Tibial nerve (tissue), 4 donors: ENCODE results near the gene SETD1A. TPM values are rescaled to one million over a fixed set of nuclear protein-coding genes. Genes with fewer than 3 reads are reported as not detected.

ENCODE experiments used
- DNase-seq, 2 donors: peaks; one replicate each; pipeline ENCODE4 v3.0.0-alpha.2; 2019; ENCODE audit warnings: low spot score in 2 of 2
- H3K27ac ChIP-seq, 4 donors: fragments of 200-600 bp; sonication (generic) in 3 of 4; one replicate each; pipeline ENCODE4 v1.5.1; 2017 to 2019; ENCODE audit warnings: mild to moderate bottlenecking in 1 of 4
- H3K27me3 ChIP-seq, 2 donors: fragments of 200-600 bp; sonication (generic) in 1 of 2; one replicate each; pipeline versions ENCODE4 v1.5.1 to v1.6.0; 2017 to 2019
- H3K36me3 ChIP-seq, 3 donors: fragments of 200-600 bp; sonication (generic); one replicate each; pipeline ENCODE4 v1.5.1; 2018 to 2019
- H3K4me1 ChIP-seq, 4 donors: fragments of 200-600 bp; sonication (generic) in 3 of 4; one replicate each; pipeline ENCODE4 v1.5.1; 2017 to 2019
- H3K4me3 ChIP-seq, 4 donors: fragments of 200-600 bp; sonication (generic) in 3 of 4; one replicate each; pipeline ENCODE4 v1.5.1; 2017 to 2019; ENCODE audit warnings: mild to moderate bottlenecking in 1 of 4, moderate library complexity in 1 of 4
- H3K9me3 ChIP-seq, 4 donors: fragments of 200-600 bp; sonication (generic) in 3 of 4; one replicate each; pipeline ENCODE4 v1.5.1; 2017 to 2019
- CTCF ChIP-seq, 5 experiments: fragments of 200-600 bp in 3 of 5; fragments of 450-650 bp in 2 of 5; sonication (generic) in 3 of 5; IDR thresholded peaks; one replicate each; pipeline ENCODE4 v1.5.1; 2016 to 2019; ENCODE audit warnings: antibody characterized with exemption in 5 of 5, mild to moderate bottlenecking in 3 of 5, moderate library complexity in 2 of 5
- EP300 ChIP-seq, 2 donors: sonication (generic); formaldehyde crosslinking; IDR thresholded peaks; one replicate each; pipeline ENCODE4 v1.6.1; 2017; ENCODE audit warnings: antibody characterized with exemption in 2 of 2, mild to moderate bottlenecking in 1 of 2
- POLR2A ChIP-seq, 2 donors: fragments of 450-650 bp; IDR thresholded peaks; one replicate each; pipeline ENCODE4 v1.6.1; 2017; ENCODE audit warnings: antibody characterized with exemption in 2 of 2, mild to moderate bottlenecking in 2 of 2, moderate library complexity in 2 of 2
- WGBS, 2 donors: methylation state at CpG; one replicate each; pipeline ENCODE4 v1.1.5; 2018; 5-methylcytosine and 5-hydroxymethylcytosine counted together
- total RNA-seq, 4 donors: library from RNA; depleted of rRNA; stranded (reverse); fragments of >200 nt; gene quantifications; one replicate each; pipeline ENCODE4 v1.1.0, GENCODE V29; 2016

Gene SETD1A
- 10 to 100 TPM in 2 of 4 donors, 1 to 10 TPM in 2; 7.9 to 17.1 (median 10.7) TPM for total RNA-seq

GRCh38 chr16:30957456-30958174 is at the start of gene SETD1A:
SETD1A (plus strand) TSS chr16:30957754; CDS start chr16:30958732, 978 bp downstream.
- H3K4me1 ChIP-seq, result peaks cover 0 to 44% (median 25%) of the 10 kb centered on the region in 4 donors
- no peaks in the 10 kb centered on the region for H3K9me3 ChIP-seq
- DNase-seq, result peak; percentile 95
- H3K27me3 ChIP-seq, result no peaks in the 10 kb centered on the region
- TF ChIP-seq CTCF (IDR thresholded peaks at IDR 0.05), result peak in 3 of 5 experiments; percentile 4 to 65 (median 48)
- peak in 1 of 2 donors; percentile 58 for TF ChIP-seq POLR2A (IDR thresholded peaks at IDR 0.05)
- peak; percentile 25 to 76 for TF ChIP-seq EP300 (IDR thresholded peaks at IDR 0.05)
- 0% methylated on average over 19 to 37 of the region's 85 CpGs for WGBS, 2 donors
- peaks cover 0 to 39% (median 6%) of the 10 kb centered on the region in 3 donors for H3K36me3 ChIP-seq
- peak within 1 kb of the TSS; percentile 82 to 97 (median 93) for H3K4me3 ChIP-seq
- H3K27ac ChIP-seq, result peak within 1 kb of the TSS; percentile 90 to 98 (median 97)

GRCh38 chr16:30910427-30911029 is 47.0 kb upstream of the SETD1A start:
- 63 to 67% methylated on average over 16 to 17 of the region's 18 CpGs for WGBS, 2 donors
- Histone ChIP-seq H3K27me3 (no peaks in the 10 kb centered on the region), H3K4me1 (no peaks in the 10 kb centered on the region), H3K9me3 (no peaks in the 10 kb centered on the region), H3K27ac (no peak overlapping the region), H3K36me3 (no peaks in the 10 kb centered on the region), H3K4me3 (no peak overlapping the region)
- TF ChIP-seq CTCF (IDR thresholded peaks at IDR 0.05) (no peak), POLR2A (IDR thresholded peaks at IDR 0.05) (no peak), EP300 (IDR thresholded peaks at IDR 0.05) (no peak)
- DNase-seq, result no peak

- H3K4me3 ChIP-seq, result no peak overlapping the region
- no peaks in the 10 kb centered on the region for H3K36me3 ChIP-seq
- DNase-seq, result no peak
- no peaks in the 10 kb centered on the region for H3K27me3 ChIP-seq
- no peaks in the 10 kb centered on the region for H3K9me3 ChIP-seq
- TF ChIP-seq POLR2A (IDR thresholded peaks at IDR 0.05) (no peak), EP300 (IDR thresholded peaks at IDR 0.05) (no peak), CTCF (IDR thresholded peaks at IDR 0.05) (no peak)
- 86 to 92% methylated on average over 6 of the region's 6 CpGs for WGBS, 2 donors
- H3K4me1 ChIP-seq, result no peaks in the 10 kb centered on the region
- no peak overlapping the region for H3K27ac ChIP-seq
Measured at GRCh38 chr16:30912794-30913412, 44.7 kb upstream of the SETD1A start.

GRCh38 chr16:30914830-30915229 is 42.7 kb upstream of the SETD1A start:
- no peaks in the 10 kb centered on the region for H3K9me3 ChIP-seq
- no peaks in the 10 kb centered on the region for H3K27me3 ChIP-seq
- no peak for DNase-seq
- TF ChIP-seq EP300 (IDR thresholded peaks at IDR 0.05) (no peak), CTCF (IDR thresholded peaks at IDR 0.05) (no peak), POLR2A (IDR thresholded peaks at IDR 0.05) (no peak)
- H3K36me3 ChIP-seq, result no peaks in the 10 kb centered on the region
- H3K27ac ChIP-seq, result no peak overlapping the region
- 92 to 98% methylated on average over 2 to 3 of the region's 3 CpGs for WGBS, 2 donors
- no peaks in the 10 kb centered on the region for H3K4me1 ChIP-seq
- H3K4me3 ChIP-seq, result no peak overlapping the region

- H3K4me1 ChIP-seq, result peaks cover 0 to 10% (median 0%) of the 10 kb centered on the region in 4 donors
- no peaks in the 10 kb centered on the region for H3K36me3 ChIP-seq
- no peaks in the 10 kb centered on the region for H3K27me3 ChIP-seq
- H3K4me3 ChIP-seq, result no peak overlapping the region
- no peak for DNase-seq
- 74 to 79% methylated on average over 1 of the region's 1 CpG for WGBS, 2 donors
- TF ChIP-seq CTCF (IDR thresholded peaks at IDR 0.05) (no peak), POLR2A (IDR thresholded peaks at IDR 0.05) (no peak), EP300 (IDR thresholded peaks at IDR 0.05) (no peak)
- no peaks in the 10 kb centered on the region for H3K9me3 ChIP-seq
- H3K27ac ChIP-seq, result no peak overlapping the region
Measured at GRCh38 chr16:30918614-30919013, 38.9 kb upstream of the SETD1A start.
